ENCODE measurements around the gene NRXN3. TPM values are rescaled to one million over a fixed set of nuclear protein-coding genes. Genes with fewer than 3 reads are reported as not detected.

The NRXN3 gene
- total RNA-seq, 1 experiment from 2014 or later, result 0.80 TPM

DNA sequence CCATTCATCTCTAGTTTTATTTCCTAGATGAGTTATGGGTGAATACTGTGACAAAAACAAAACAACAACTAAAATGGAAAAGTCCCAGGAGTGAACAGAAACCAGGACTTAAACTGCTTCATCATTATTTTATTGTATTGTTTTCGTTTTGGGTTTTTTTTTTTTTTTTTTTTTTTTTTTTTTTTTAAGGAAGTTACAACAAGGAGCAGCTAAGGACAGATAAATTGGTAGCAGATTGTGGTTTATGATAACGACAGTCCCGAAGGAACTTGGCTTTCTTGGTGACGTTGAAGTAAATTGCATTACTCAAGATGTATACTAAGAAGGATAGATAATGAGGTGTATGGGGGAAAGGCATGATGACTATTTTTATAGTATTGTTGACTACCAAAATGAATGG lies 866.3 kb downstream of the NRXN3 start:
- Histone ChIP-seq H3K36me3 (replicated peaks; ENCODE audit: control insufficient read depth, insufficient read depth, low read length) (no peaks in the 10 kb centered on the region), H3K4me3 (ENCODE audit: insufficient read depth, low read depth, low read length) (no peak overlapping the region), H3K27me3 (ENCODE audit: control insufficient read depth, insufficient read depth, low read length) (no peaks in the 10 kb centered on the region)

GRCh38 chr14:79037106-79037505 lies 866.9 kb downstream of the NRXN3 start:
- no peak for DNase-seq
- Histone ChIP-seq H3K27me3 (ENCODE audit: control insufficient read depth, insufficient read depth, low read length) (no peaks in the 10 kb centered on the region), H3K36me3 (replicated peaks; ENCODE audit: control insufficient read depth, insufficient read depth, low read length) (no peaks in the 10 kb centered on the region), H3K4me3 (ENCODE audit: insufficient read depth, low read depth, low read length) (no peak overlapping the region)

More for the DNA sequence above, 866.3 kb downstream of the NRXN3 start:
- no peak for DNase-seq

DNA sequence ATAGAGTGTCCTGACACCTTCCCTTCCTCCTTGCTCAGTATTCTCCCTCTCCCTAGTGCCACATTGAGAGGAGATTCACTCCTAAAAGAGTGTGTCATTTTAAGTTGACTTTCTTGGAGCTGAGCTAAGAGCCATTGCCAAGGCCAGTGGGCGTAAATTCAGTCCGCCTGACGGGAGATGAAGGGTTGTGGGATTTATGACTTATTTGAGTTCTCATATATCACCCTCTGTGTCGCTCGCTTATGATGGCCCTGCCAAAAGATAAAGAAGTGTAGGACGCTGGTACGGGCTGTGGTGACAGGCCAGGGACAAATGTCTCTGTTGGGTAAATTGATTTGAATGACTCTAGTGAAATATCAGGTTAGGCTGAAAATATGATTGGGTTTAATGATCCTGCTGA lies 867.4 kb downstream of the NRXN3 start:
- no peaks in the 10 kb centered on the region for H3K36me3 ChIP-seq (replicated peaks; ENCODE audit: control insufficient read depth, insufficient read depth, low read length)
- no peak overlapping the region for H3K4me3 ChIP-seq (ENCODE audit: insufficient read depth, low read depth, low read length)
- DNase-seq, result no peak
- no peaks in the 10 kb centered on the region for H3K27me3 ChIP-seq (ENCODE audit: control insufficient read depth, insufficient read depth, low read length)

- no peak overlapping the region for H3K4me3 ChIP-seq (ENCODE audit: insufficient read depth, low read depth, low read length)
- no peaks in the 10 kb centered on the region for H3K27me3 ChIP-seq (ENCODE audit: control insufficient read depth, insufficient read depth, low read length)
- H3K36me3 ChIP-seq (replicated peaks; ENCODE audit: control insufficient read depth, insufficient read depth, low read length), result no peaks in the 10 kb centered on the region
Observed at GRCh38 chr14:79040790-79041189, 870.6 kb downstream of the NRXN3 start.

DNA sequence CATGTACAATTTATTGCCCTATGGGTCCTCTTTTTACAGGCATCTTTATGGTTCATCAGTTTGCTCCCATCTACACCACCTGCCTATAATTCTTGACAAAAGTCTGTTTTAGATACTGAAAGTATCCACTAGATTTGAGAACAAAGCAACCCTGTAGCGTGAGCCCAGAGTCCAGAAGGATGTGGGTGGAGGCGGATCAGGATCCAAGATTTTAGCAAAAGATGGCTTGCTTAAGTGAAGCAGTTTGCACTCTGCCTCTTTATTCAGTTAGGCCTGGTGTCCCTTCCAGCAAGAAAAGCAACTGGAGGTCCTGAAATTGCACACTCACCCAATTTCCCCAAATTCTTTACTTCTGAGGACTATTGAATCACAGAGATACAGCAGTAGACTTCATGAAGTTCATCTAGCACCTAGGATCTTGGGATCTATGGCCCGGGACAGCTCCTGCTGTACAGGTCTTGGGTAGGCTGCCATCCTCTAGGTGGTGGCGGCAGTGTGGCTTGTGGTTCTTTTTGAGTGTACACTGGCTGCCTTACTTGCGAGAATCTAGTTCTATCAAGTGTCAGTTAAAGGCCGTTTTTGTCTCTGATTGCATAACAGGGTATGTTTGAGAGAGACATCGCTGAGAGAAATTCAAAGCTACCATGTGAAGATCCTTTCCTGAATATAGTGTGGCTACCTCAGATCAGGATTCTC lies 873.2 kb downstream of the NRXN3 start:
- Histone ChIP-seq H3K27me3 (ENCODE audit: control insufficient read depth, insufficient read depth, low read length) (no peaks in the 10 kb centered on the region), H3K36me3 (replicated peaks; ENCODE audit: control insufficient read depth, insufficient read depth, low read length) (no peaks in the 10 kb centered on the region)

More at GRCh38 chr14:79040790-79041189, 870.6 kb downstream of the NRXN3 start:
- no peak for DNase-seq

DNA sequence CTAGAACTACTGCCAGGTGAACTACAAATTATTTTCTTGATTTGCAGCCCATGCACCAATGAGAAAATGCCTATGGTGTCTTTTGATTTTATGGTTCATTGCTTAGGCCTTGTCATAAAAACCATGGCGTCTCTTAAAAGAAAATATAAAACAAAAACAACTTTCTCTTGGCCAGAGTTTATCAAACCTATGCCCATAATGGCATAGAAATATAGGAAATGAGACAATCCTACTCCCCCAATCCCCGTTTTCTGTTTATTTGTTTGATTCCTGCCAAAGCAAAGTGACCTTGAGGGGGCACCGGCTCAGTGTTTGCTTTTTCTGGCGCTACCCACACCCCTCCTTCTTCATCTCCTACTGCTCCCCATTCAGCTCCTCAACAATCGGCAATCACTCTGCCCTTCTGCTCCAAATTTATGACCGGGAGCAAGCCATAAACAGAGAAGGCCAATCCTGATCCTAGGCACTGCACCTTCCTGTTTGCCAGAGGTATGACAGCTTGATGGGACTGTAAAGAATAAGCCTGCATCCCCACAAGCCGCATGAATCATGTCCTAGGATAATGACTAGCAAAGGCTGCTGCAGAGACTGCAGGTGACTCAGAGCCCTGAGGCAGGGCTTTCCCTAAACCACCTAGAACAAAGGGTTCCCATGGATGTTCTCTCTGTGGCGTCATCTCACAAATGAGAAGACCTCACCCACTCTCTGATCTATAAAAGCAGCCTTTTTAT lies 874.9 kb downstream of the NRXN3 start:
- DNase-seq, result peak; percentile 12
- Histone ChIP-seq H3K27me3 (ENCODE audit: control insufficient read depth, insufficient read depth, low read length) (no peaks in the 10 kb centered on the region), H3K36me3 (replicated peaks; ENCODE audit: control insufficient read depth, insufficient read depth, low read length) (no peaks in the 10 kb centered on the region), H3K4me3 (ENCODE audit: insufficient read depth, low read depth, low read length) (no peak overlapping the region)

More for the DNA sequence above, 873.2 kb downstream of the NRXN3 start:
- DNase-seq, result no peak
- H3K4me3 ChIP-seq (ENCODE audit: insufficient read depth, low read depth, low read length), result no peak overlapping the region

- no peak for DNase-seq
- no peak overlapping the region for H3K4me3 ChIP-seq (ENCODE audit: insufficient read depth, low read depth, low read length)
- H3K36me3 ChIP-seq (replicated peaks; ENCODE audit: control insufficient read depth, insufficient read depth, low read length), result no peaks in the 10 kb centered on the region
- no peaks in the 10 kb centered on the region for H3K27me3 ChIP-seq (ENCODE audit: control insufficient read depth, insufficient read depth, low read length)
Observed at GRCh38 chr14:79050787-79051727, 880.9 kb downstream of the NRXN3 start.

GRCh38 chr14:79051742-79052141 lies 881.6 kb downstream of the NRXN3 start:
- no peak for DNase-seq
- Histone ChIP-seq H3K4me3 (ENCODE audit: insufficient read depth, low read depth, low read length) (no peak overlapping the region), H3K36me3 (replicated peaks; ENCODE audit: control insufficient read depth, insufficient read depth, low read length) (no peaks in the 10 kb centered on the region), H3K27me3 (ENCODE audit: control insufficient read depth, insufficient read depth, low read length) (no peaks in the 10 kb centered on the region)

DNA sequence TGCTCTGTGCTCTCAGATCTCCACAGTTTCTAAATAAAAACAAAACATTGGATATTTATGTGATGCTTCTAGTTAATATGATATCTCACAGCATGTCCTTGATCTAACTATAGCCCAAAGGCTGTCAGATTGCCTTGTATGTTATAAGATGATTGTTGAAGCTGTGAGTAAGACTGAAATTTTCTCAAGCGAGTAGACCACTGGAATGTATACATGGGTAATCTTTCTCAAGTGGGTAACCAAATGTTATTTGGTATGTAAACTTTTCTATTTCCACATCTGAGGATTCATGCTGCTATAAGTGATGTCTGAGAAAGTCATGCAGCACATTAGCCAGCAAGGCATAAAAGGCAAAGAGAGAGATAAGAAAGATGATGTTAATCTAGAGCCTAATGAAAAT lies 886.7 kb downstream of the NRXN3 start:
- Histone ChIP-seq H3K27me3 (ENCODE audit: control insufficient read depth, insufficient read depth, low read length) (no peaks in the 10 kb centered on the region), H3K4me3 (ENCODE audit: insufficient read depth, low read depth, low read length) (no peak overlapping the region), H3K36me3 (replicated peaks; ENCODE audit: control insufficient read depth, insufficient read depth, low read length) (no peaks in the 10 kb centered on the region)
- no peak for DNase-seq

DNA sequence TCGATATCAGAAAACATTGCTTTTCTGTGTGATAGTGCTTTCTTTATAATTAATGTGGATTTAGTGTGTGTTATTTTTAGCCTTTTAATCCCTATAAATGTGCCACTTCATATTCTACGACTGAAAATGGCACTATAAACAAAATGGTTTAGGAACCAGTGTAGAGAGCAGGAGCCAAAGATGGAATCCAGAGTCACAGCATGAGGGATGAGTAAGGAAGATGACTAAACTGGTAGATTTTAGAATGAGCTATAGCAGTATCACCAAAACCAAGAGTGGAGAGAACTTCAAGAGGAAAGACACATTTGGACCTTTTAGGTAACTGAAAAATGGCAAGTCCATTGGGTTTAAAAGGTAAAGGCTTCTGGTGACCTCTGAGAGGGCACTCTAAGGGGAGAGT lies 887.2 kb downstream of the NRXN3 start:
- H3K27me3 ChIP-seq (ENCODE audit: control insufficient read depth, insufficient read depth, low read length), result no peaks in the 10 kb centered on the region
- no peak overlapping the region for H3K4me3 ChIP-seq (ENCODE audit: insufficient read depth, low read depth, low read length)
- DNase-seq, result no peak
- H3K36me3 ChIP-seq (replicated peaks; ENCODE audit: control insufficient read depth, insufficient read depth, low read length), result no peaks in the 10 kb centered on the region

DNA sequence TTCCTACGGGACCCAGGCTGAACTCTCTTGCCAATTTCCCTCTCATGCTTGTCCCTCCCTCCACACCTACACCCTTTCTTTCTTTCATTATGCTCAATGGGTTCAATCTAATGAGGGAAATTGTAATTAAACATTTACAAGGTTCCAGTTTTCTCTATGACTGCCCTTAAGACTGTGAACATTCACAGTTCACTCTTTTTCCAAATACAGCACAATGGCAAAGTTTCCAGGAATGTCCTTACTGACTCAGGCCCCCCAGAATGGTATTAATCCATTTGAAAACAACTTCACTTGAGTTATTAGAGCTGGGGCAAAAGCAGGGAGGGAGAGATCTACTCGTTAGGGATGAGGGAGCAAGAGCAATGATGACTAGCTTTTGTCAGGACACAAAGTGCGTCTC lies 892.1 kb downstream of the NRXN3 start:
- DNase-seq, result no peak
- Histone ChIP-seq H3K36me3 (replicated peaks; ENCODE audit: control insufficient read depth, insufficient read depth, low read length) (no peaks in the 10 kb centered on the region), H3K27me3 (ENCODE audit: control insufficient read depth, insufficient read depth, low read length) (no peaks in the 10 kb centered on the region), H3K4me3 (ENCODE audit: insufficient read depth, low read depth, low read length) (no peak overlapping the region)

DNA sequence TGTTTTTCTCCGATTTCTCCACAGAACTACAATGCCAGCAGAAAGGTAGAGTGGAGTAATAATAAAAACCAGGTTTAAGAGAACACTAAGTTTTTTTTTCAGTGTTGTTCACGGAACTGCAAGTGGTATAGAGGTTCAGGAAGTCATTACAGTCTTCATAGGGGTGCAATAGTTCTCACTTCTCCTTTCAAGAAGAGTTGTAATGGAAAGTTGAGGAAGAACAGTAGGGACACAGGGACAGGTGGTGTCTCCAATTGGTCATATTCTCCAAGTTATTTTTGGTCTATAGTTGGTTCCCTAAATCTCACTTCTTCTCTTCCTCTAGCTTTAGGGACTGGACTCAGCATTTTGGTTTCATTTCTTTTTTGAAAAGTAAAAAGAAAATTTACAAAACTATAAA lies 894.0 kb downstream of the NRXN3 start:
- H3K4me3 ChIP-seq (ENCODE audit: insufficient read depth, low read depth, low read length), result no peak overlapping the region
- no peaks in the 10 kb centered on the region for H3K36me3 ChIP-seq (replicated peaks; ENCODE audit: control insufficient read depth, insufficient read depth, low read length)
- DNase-seq, result no peak
- no peaks in the 10 kb centered on the region for H3K27me3 ChIP-seq (ENCODE audit: control insufficient read depth, insufficient read depth, low read length)

DNA sequence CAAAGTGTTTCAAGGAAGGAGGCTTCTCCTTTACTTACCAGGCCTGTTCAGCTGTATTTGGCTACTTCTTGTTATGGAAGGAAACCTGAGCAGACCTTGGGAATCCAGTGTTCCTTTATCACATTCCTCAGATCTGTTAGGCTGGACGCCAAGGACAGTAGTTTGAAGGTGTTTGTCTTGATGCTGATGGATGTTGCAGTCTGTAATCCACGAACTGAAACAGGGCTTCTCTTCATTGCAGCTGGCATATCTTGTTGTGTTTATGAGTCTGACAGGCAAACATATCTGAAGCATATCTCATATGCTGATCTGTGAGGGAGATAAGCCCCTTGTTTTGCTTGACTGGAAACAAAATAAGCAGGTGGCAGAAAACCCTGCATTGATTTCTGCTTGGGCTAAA lies 904.3 kb downstream of the NRXN3 start:
- DNase-seq, result no peak
- no peaks in the 10 kb centered on the region for H3K36me3 ChIP-seq (replicated peaks; ENCODE audit: control insufficient read depth, insufficient read depth, low read length)
- no peaks in the 10 kb centered on the region for H3K27me3 ChIP-seq (ENCODE audit: control insufficient read depth, insufficient read depth, low read length)

DNA sequence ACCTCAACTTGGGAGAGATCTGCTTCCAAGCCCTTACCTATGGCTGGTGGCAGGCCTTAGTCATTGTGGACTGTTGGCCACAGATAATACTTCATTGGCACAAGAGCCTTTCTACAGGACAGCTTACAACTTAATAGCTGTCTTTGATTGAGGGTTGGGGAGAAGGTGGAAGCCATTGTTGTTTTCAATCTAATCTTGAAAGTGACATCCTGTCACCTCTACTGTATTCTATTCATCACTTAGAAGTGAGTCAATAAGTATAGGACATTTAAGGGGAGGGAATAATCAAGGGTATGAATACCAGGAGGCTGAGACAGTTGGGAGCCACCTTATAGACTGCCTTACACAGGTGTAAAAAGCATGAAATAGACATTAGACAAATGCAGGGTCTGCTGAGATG lies 906.3 kb downstream of the NRXN3 start:
- no peak overlapping the region for H3K4me3 ChIP-seq (ENCODE audit: insufficient read depth, low read depth, low read length)
- no peak for DNase-seq
- H3K27me3 ChIP-seq (ENCODE audit: control insufficient read depth, insufficient read depth, low read length), result no peaks in the 10 kb centered on the region
- H3K36me3 ChIP-seq (replicated peaks; ENCODE audit: control insufficient read depth, insufficient read depth, low read length), result no peaks in the 10 kb centered on the region

More for the DNA sequence above, 904.3 kb downstream of the NRXN3 start:
- no peak overlapping the region for H3K4me3 ChIP-seq (ENCODE audit: insufficient read depth, low read depth, low read length)
